Measurements from ENCODE around the gene TSC2.

TSC2 gene

DNA sequence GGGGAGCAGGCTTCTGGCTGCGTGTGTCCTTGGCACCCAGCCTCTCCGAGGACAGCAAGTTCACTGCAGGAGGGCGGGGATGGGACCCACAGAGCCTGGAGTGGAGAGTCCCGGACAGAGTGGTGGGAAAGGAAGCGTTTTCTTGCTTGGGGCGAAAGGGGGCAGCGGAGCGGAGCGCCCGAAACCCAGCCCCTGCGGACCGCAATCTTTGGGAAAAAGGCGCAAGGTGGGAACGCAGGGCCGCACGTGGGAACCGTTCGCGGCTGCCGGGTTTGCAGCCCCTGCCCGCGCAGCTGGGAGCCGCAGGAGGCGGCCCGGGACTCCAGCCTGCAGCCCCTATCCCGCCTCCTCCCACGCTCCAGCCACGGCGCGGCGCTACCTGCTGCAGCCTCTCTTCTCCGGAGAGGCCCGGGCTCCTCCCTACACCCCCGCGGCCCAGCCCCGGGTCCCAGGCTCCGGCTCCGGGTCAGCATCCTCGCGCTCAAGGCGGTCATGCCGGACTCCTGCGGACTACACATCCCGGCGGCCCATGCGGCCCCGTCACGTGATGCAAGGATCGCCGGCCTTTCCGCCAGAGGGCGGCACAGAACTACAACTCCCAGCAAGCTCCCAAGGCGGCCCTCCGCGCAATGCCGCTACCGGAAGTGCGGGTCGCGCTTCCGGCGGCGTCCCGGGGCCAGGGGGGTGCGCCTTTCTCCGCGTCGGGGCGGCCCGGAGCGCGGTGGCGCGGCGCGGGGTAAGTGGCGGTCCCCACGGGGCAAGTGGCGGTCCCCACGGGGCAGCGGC lies at the start of gene TSC2, which contains the start of gene NTHL1:
Gene TSC2 (plus strand): TSS at position 656 of the 786 bp plus-strand sequence. CDS start 631 bp downstream, outside the sequence.
Gene NTHL1 (minus strand): TSS at position 505 of the 786 bp plus-strand sequence. CDS start 11 bp downstream, at position 494.
- peak; percentile 81 for DNase-seq

DNA sequence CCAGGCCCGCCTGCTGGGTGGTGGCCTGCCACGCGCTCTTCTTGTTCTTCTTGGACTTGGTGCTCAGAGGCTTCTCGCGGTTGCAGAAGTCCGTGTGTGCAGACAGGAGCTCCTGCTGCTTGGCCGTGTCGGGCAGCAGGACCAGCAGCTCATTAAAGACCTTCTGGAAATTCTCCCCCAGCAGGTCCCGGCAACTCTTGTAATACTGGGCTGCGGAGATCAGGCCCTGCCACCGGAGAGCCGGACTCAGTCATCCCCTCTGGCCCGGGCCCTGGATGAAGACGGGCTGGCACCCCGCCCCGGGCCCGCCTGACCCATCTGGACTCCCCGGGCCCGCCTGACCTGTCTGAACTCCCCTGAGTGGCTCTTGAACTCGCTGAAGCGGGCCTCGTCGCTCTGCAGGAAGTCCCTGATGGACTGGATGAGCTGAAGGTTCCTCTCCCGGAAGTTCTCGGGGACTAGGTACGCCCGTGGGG lies 49.4 kb upstream of the TSC2 start:
- DNase-seq: no peak

DNA sequence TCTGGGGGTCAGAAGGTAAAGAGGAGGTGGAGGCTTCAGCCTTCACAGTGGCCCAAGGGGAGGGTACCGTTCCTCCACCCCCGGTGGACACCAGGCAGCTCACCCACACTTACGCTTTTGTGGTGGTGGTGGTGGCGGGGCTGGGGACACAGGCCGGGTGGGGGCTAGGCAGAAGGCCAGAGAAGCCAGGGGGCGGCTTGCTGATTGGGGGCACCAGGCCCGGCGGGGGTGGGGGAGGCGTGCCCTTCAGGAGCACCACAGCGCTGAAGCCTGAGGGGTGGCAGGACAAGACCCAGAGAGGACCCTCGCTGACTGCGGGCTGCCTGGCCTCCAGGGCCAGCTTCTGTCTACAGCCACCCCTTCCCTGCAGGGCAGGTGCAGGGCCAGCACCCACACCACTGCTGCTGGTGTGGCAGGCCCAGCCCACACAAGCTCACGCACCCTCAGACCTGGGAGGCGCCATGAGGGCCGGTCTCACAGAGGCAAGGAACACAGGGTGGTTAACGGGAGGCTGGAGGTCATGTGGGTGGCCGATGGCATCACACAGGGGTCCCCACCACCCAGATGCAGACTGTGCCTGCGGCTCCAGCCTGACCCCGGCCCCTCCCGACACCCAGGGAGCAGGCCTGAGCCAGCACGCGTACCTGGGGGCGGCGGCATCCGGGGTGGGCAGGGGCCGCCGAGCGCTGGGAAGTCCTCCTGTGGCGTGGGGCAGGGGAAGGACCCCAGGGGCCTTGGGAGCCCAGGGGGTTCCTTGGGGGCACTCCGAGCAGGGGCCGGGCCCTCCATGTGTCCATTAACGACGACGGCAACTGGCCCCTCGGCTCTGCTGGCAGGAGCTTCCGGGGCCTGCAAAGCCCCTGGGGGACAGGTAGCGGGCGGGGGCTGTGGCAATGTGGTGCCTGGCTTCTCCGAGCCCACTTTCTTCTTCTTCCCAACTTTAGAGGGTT lies 48.7 kb upstream of the TSC2 start:
- no peak for DNase-seq

DNA sequence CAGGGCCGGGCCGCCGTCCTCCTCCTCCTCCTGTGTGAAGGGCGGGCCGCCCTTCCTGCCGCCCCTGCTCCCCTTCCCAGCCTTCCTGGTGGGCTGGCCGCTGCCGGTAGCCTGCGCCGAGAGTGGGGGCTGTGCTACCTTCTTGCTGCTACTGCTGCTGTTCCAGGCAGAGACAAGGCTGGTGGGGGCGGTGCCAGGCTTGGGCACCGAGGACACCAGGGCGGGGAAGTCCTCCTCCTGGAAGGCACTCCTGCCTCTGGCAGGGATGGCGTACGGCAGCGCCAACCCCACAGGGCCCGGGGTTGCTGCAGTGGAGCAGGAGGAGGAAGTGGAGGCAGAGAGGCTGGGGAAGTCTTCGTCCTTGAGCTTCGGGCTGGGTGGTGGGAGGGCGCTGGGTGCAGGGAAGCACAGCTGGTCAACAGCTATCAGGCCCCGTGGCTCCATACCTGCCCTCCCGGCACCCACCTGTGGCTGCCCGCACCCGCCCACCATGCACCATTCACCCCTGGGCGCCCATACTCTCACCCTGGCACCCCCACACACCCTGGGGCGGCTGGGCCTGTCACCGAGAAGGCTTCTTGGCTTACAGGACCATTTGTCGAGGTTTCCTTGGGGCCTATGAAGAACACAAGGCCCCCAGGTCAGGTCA lies 47.8 kb upstream of the TSC2 start:
- no peak for DNase-seq

DNA sequence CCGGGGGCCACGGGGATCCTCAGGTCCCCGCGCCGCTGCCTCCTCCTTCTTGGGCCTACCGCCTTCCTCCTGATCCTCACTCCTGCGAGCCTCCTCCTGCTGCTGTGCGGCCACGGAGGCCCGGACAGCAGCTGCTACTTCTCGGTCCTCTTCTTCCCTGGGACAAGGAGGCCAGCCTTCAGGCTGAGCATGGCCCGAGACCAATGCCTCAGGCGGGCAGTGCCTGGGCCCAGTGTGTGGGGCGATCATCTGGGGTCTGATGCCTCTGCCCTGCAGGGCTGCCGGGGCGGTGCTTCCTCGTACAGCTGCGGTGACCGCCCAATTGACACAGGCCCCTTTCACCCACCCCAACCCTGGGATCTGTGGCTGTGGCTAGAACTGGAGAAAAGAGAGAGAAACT lies 46.8 kb upstream of the TSC2 start:
- no peak for DNase-seq

DNA sequence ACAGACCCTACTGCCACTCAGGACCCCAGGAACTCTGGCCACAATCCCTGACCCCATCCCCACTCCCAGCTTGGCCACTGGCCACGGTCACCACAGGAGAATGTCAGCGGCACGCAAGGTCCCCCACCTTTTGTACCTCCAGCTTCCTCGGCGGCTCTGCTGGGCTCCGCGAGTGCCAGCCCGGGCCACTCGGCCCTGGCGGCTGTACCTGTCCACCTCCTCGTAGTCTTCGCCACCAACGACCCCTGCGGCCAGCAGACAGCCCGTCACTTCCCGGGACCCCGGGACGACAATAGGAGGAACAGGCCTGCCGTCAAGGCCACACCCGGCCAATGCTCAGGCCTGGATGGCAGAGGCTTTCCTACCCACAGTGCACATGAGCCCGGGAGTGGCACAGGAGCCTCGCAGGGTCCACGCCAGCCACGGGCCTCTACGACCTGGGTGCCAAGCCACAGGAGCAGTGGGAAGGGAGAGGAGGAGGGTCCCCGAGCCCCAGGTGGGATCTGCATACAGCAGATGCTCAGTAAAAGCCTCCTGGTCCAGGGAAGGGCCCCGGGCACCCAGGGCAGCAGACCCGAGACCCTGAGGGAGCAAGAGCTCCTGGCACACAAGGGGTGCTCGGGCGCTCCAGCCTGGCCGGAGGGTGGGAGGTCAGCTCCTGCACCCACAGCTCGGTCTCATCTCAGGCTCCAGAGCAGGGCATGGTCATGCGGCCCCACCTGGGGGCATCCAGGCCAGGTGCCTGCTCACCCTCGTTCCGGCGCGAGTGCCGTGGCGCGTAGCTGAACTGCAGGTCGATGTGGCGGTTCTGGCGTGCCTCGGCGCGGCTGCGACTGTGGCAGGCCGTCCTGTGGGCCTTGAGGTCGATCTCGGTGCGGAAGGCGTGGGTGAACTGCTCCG lies 46.1 kb upstream of the TSC2 start:
- DNase-seq: no peak

DNA sequence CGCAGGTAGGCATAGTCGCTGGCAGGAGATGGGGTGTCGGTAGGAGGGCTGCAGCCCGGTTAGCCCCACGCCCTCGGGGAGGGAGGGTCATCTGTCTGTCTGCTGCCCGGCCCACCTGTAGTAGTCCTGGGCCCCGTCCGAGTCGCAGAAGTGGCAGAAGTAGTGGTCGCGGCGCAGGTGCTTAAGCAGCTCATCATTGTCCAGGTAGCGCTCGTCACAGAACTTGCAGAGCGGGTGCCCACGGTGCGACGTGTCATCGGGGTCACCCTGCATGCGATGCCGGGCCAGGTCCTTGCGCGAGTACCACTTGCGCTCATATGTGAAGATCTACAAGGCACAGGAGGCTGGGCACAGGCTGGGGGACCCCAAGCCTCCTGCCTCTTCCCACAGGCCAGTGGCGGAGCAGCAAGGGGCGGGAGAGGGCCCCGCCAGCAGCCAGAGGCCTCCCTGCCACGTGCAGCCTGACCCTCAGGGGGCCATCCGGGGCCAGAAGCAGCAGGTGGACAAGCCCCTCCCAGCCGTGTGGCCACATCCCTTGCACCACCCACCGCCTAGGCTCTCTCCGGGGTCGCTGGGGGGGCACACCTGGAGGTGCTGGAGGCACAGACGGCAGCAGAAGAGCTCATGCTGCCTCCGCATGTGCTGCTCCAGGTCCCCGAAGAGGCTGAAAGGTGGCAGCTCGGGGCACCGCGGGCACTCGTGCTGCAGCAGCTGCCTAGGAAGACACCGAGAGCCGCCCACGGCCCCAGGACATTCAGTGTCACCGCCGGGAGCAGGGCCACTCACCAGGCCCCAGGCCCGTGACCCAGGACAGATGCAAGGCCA lies 45.2 kb upstream of the TSC2 start:
- DNase-seq: no peak

DNA sequence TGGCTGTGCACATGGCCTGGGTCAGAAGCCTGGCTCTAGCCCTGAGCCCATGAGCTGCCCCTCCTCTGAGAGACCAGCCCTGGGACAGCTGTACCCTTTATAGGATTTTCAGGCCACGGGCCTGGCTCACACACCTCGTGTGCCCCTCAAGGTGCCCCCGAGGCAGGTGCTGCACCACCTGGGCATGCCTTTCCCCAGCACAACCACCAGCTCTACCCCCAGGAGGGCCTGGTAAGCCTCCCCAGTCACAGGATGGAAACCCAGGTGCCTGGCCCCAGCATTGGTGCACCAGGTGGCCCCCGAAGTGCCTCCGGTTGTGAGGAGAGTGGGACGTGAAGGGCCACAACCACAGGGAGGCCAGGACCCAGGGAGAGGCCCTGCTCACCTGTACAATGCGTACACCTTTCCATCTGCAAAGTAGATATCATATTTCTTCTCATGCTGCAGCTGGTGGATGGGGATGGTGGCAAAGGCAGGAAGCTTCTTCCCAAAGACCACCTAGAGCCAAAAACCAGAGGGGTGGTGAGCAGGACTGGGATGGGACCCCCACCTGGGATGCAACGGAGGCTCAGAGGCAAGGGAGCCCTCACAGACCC lies 44.5 kb upstream of the TSC2 start:
- no peak for DNase-seq

DNA sequence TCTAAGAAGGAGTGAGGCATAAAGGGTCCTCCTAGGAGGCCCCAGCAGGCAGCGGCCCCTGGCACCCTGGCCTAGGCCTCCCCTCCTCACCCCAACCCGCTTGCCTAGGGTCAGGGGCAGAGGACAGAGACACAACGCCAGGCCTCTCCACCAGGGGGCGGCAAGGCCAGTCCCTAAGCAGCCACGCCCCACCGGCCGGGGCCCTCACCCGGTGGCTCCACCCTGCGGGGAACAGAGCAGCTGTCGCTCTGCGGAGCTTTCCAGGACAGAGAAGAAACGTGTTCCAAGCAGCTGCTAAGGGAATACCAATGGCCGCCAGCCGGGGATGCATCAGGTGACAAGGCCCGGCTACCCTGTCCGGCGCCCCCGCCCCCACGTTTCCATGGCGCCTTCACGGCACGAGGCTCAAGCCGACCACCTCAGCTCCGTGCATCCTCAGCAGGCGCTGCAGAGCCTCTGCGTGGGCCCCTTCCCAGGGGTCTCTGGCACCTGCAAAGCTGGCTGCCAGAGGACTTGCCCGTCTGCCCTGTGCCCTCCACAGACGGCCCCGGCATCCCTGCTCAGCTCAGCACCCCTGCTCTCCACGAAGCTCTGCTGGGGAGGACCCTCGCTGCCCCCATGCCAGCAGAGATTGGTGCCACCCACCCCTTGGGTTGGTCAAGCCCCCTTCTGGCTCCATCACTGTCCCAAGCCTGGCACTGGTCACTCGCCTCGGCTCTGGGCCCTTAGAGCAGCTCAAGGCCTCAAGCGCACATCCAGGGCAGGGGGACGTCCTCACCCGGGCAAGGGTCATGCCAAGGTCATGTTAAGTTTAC lies 43.8 kb upstream of the TSC2 start:
- DNase-seq: peak; percentile 78

DNA sequence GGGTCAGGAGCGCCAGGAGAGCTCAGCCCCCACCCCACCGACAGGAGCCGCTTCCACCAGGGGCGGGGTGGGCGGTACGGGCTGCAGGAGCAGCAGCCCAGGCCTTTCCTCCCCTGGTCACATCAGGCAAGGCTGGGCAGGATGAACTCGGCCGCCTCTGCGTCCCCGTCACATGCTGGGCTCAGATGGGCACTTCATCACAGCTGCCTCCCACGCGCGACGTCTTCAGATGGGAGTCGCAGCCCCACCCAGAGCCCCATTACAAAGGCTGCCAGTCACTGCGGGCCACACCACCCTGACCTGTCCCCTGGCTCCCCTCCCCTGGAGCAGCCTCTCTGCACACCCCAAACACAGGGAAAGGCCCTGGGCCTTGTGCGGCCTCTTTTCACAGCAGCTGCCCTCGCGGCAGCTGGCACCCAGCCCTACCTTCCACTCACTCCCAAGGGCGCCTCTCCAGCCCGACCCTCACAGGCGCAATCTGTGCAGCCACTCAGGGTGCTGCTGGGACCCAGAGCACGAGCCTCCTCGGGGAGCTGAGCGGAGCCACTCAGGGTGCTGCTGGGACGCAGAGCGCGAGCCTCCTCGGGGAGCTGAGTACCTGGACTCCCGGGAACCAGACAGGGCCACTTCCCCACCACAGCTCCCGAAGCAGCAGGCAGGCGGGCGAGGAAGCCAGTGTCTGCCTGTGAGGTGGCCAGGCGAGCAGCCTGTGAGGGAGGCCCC lies 42.8 kb upstream of the TSC2 start:
- DNase-seq: no peak

DNA sequence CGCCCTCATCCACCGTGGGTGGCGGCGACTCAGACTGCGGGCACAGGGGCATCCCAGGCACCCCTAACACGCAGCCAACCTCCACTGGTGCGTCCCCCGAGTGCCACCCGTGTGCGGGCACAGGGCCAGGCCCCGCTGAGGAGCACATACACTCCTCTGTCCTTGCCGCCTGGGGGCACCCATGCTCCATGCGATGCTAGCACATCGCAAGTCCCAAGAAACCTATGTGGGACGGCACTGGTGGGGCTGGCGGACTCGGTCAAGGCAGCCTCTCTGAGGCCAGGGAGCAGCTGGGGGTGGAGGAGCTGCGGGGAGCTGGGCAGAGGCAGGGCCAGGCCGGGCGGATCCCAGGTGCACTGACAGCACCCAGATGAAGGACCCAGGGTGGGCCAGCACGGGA lies 42.1 kb upstream of the TSC2 start:
- no peak for DNase-seq

DNA sequence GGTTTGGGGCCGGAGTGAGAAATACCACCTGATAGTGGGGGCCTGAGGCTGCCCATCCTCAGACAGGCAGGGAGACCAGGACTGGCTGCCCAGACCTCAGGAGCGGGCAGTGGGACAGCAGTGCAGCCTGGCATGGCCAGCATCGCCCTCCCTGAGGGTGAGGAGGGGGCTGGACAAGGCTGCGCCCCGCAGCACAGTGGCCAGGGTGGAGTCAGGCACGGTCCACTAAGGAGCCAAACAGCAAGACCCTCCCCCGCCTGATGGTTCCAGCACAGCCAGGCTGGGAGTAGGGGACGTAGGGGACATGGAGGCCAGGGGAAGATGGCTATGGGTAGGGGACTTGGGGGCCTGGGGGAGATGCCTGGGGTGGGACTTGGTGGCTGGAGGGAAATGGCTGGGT lies 41.5 kb upstream of the TSC2 start:
- no peak for DNase-seq

DNA sequence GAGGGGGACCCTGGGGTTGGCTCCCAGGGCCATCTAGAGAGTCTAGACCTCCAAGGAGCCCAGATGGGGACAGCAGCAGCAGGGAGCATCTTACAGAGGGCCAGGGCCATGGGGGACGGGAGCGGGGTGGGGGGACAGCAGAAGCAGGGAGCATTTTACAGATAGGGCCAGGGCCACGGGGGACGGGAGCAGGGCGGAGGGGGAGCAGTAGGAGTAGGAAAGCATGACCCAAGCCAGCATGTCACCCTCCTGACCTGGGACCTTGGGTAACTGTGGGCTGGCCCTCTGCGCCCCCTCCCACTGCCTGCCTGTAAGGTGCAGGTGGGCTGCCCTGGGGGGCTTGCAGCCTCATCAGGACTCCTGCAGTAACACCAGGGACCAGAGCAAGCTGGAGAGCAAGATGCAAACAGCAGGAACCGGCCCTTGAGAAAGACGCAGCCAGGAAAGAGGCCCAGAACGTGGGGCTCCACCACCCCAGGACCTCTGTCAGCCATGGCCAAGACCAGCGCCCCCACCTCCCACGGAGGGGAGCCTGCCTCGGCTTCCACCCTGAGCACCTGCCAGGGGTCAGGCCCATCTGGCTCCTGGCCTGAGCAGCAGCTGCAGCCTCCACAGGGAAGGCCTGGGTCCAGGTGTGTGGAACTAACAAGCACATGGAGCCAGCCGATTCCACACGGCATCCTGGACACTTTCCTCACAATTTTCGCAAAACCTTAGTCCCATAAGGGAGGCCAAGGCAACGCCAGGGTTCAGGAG lies 40.5 kb upstream of the TSC2 start:
- DNase-seq: no peak

DNA sequence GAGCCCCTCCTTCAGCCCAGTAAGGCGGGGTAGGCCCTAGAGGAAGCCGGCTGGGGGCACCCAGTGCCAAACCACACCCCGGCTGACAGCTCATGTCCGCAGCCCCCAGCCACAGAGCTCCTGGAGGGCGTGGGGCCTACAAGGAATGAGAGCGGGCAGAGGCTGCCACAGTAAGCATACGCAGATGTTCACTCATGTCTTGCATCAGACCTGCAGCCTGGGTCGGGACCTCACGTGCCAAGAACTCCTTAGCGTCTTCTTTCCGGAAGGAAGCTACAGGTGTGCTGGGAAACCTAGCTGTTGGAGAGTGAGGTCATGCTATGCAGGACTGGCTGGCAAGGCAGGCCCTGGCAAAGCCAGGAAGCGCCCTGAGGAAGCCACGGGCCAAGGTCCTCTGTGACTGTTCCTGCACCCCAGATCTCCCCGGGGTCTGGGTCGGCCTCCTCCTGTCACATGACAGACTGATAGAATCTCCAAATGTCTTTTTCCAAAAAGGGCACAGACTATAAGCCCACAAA lies 39.7 kb upstream of the TSC2 start:
- no peak for DNase-seq

DNA sequence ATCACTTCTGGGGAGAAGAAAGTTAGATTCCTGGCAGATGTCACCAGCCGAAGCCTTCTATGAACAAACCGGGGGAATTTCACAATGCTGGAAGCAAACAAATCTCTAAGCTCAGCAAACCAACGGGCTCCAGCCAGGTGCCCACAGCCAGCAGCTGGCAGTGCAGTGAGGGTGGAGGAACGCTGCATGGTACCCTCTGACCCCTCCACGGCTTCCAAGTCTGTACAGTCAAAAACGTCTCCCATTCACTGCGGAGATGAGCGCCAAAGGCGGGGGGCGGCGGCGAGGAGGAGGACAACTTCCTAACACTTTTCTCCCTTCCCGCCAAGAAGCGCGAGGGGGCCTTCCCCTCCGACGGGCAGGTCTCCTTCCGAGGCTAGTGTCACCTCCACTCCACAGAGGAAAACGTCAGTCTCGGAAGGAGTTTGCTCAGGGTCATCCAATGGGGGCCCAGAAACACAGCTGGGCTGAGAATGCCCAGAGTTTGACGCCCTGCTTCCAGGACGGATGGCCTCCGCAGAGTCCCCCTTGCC lies 39.1 kb upstream of the TSC2 start:
- DNase-seq: no peak

DNA sequence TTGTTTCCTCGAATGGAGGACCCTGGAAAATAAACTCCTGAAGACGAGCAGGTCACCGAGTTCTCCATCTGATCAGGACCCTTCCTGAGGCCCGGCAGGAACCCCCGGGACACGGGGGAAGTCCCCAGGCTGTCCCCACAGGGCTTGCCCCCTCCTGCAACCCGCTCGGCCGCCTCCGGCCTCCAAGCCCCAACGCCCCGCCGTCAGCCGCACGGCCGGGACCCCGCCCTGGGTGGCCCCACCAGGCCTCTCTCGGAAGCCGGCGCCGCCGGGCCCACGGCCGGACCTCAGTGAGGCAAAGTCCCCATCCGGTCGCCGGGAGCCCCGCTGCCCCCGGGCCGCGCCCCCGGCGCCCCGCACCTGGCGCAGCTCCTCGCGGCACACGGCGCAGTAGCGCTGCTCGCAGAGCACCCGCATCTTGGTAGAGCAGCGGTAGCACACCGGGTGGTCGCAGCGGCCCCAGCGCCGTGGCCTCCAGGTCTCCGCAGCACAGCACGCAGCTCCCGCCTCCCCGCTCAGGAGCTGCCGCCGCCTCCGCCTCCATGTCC lies 38.5 kb upstream of the TSC2 start:
- no peak for DNase-seq

DNA sequence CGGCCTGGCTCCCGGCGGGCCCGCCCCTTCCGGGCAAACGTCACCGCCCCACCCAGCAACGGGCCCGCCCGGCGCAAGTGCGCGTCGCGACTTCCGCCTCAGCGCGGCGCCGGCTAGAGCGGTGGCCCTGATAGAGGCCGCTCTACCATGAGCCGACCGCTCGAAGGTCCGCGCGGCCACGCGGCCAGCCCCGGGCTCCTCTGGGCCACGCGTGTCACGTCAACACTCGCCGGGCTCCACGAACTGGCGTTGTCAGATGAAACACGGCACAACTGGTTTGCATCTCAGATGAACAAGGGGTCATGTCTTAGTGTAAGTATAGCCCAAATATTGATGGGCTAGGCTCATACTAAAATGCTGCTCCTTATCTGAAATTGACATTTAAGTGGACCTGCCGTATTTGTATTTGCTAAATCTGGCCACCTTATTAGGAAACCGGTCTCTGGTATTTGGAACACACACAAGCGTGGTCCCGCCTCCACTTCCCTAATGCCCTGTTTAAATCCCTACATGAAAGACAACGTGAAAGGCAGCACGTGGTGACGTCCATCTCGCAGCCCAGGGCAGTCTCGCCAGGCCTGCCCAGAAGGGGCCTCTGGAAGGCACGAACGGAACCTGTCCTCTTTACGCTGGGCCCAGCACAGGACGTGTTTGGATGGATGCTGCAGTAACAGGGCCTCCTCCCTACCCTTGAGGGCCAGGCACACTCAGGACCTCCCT lies 37.8 kb upstream of the TSC2 start, which contains the start of gene ZNF598:
Gene ZNF598 (minus strand): TSS at position 31 of the 720 bp plus-strand sequence.
- DNase-seq: peak; percentile 68

Data from NCI-H774 (cell line).